Astrocyte of the cerebellum (primary cell): ENCODE measurements around the gene FOXRED1.

Experiments used
- DNase-seq: peaks from one replicate; pipeline ENCODE4 v3.0.0-alpha.2; 2011; ENCODE audit warnings: low read depth
- H3K4me3 ChIP-seq: 2 replicates; pipeline ENCODE4 v1.5.1; 2011; ENCODE audit warnings: mild to moderate bottlenecking, low read depth, low read length, moderate library complexity
- in situ Hi-C: cut with HindIII; loops from 2 replicates; pipeline ENCODE4 v1.10.0; 2017; ENCODE audit warnings: low sequenced_read_pairs
- TF ChIP-seq, protein P1 (sequence below): IDR thresholded peaks from 2 replicates; pipeline ENCODE4 v1.5.1; 2012; ENCODE audit warnings: low read length, low read depth, moderate library complexity, mild to moderate bottlenecking; ENCODE audit errors: missing control alignments

The FOXRED1 gene

DNA sequence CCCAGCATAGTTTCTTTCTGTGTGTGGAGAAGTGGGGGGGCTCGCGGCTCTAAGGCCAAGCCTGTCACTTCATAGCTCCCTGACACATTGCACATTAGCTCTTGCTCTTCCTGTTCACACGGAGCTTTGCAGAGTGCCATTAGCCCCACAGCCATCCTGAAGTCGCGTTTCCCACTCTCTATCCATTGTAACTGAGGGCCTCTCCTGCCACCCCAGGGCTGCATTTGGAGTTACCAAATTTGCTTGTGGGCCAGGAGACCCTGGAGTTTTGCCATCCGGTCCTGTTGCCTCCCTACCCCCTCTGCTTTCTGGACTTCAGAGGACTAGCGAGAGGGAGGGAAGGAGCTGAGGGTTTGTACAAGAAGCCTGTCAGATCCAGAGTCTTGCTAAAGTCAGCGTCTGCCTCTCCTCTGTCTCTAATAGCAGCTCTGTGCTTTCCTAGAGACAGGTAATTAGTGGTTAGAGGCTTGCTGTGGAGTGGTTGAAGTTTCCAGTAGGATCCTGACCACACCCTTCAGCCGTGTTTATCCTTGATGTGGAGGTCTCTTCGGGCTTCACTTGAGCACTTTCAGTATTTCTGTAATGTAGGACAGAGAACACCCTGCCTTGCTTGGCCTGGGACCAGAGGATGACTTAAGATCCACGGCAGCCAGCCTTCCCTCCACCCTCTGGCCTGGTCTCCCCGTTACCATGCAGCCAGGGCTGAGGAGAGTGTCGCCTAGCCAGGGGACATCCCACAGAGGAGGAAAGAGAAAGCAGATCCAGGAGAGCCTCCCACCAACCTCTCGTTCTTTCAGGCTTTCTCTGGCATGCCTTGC, 49.0 kb downstream of the FOXRED1 start:
- TF ChIP-seq, protein P1, sequence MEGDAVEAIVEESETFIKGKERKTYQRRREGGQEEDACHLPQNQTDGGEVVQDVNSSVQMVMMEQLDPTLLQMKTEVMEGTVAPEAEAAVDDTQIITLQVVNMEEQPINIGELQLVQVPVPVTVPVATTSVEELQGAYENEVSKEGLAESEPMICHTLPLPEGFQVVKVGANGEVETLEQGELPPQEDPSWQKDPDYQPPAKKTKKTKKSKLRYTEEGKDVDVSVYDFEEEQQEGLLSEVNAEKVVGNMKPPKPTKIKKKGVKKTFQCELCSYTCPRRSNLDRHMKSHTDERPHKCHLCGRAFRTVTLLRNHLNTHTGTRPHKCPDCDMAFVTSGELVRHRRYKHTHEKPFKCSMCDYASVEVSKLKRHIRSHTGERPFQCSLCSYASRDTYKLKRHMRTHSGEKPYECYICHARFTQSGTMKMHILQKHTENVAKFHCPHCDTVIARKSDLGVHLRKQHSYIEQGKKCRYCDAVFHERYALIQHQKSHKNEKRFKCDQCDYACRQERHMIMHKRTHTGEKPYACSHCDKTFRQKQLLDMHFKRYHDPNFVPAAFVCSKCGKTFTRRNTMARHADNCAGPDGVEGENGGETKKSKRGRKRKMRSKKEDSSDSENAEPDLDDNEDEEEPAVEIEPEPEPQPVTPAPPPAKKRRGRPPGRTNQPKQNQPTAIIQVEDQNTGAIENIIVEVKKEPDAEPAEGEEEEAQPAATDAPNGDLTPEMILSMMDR: no peak
- H3K4me3 ChIP-seq: peak overlapping the region; percentile 15
- peak; percentile 88 for DNase-seq
- in situ Hi-C loops: no loop called here

DNA sequence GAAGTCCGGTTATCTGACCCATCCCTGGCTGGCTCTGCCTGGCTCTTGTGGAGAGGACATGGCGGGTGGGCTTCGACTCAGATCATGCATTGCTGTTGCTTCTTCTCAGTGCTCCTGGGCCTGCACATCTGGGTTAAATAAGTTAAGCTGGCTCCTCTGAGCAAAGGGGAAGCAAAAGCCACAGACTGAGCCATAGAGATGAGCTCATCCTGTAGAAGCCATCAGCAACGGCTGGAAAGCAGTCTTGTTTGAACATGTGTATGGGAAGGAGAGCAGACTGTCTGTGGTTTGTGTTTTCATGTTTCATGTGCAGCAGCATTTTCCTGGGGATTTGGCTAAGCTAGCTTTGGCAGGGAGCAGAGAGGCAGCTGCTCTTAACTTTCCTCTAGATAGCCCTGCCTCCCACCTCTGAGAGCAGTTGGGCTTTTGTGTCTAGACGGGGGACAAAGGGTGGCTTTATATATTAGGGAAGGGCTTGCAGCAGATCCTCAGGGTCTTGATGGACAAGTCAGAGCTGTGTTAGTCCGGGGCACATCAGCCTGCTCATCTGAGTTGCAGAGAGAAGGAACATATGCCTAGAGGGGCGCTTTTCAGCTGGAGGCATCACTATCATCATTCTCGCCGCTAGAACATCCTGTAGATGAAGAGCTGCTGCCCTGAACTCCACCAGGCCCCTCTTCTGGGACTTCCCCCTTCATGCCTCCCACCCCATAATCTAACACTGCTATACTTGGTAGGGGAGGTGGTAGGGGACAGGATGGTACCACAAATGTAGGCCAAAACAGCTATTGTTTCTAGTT, 49.8 kb downstream of the FOXRED1 start:
- DNase-seq: peak; percentile 94
- TF ChIP-seq, protein P1: no peak
- in situ Hi-C loops: no loop called here
- peak overlapping the region; percentile 15 for H3K4me3 ChIP-seq

DNA sequence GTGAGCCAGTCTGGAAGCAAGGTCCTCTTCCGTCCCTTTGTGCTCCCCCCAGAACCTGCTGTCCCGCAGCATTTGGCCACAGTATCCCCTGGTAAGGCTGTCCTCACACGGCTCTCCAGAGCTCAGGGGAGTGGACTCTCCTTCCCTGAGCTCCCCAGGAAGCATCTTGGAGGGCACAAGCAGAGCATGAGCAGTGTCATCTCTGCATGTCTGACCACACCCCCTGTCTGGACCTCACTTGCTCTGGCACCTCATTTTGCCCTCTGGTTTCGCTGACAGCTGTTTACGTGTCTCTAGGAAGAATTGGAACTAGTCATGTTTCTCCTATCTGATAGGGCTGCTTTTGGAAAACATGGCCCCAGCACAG, 50.4 kb downstream of the FOXRED1 start:
- TF ChIP-seq, protein P1: no peak
- no peak for DNase-seq
- H3K4me3 ChIP-seq: no peak overlapping the region
- in situ Hi-C loops: no loop called here

DNA sequence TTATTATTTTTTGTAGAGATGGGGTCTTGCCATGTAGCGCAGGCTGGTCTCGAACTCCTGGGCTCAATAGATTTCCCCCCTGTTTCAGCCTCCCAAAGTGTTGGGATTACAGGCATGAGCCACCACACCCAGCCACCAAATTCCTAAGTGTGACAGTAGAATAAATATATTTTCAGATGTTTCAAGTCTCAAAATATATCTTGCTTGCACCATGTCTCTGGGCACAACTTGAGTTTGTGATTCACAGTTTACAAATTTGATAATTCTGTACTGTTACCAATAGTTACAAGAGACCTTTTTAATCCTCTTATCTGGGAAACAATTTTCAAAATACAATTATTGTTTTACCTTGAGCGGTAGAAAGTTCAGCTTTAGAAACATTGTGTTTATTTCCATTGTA, 54.0 kb downstream of the FOXRED1 start:
- no peak for DNase-seq
- in situ Hi-C loops: no loop called here
- no peak overlapping the region for H3K4me3 ChIP-seq
- TF ChIP-seq, protein P1: no peak

DNA sequence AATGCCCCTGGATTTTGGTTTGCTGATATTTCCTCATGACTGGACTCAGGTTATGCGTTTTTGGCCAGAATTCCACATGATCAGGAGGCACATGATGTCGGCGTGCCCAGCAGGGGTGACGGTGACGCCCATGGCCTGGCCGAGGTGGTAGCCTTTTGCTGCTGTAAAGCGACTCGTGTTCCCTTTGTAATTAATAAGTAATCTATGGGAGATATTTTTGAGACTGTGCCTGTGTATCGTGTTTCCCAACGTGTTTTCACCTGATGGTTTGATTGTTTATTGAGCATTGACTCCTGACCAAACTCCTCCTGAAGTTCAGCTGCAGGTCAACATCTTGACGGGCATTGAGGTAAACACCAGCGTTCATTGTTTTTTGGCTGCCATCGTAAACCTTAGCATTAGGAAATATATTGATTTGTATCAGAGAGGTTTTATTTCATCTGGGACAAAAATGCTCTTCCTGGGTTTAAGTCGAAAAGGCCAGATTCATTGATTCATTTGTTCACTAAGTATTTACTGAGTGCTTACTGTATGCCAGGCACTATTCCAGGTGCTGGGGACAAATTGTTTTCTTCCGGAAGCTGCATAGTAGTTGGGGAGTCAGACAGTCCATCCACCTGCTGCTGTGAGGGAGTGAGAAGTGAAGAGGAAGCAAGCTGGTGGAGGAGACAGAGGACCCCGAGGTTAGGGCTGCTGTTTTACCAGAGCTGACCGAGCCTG, 58.5 kb downstream of the FOXRED1 start:
- in situ Hi-C loops: no loop called here
- TF ChIP-seq, protein P1: no peak
- DNase-seq: no peak
- no peak overlapping the region for H3K4me3 ChIP-seq
